ENCODE data around the gene IRX5.

Gene IRX5

DNA sequence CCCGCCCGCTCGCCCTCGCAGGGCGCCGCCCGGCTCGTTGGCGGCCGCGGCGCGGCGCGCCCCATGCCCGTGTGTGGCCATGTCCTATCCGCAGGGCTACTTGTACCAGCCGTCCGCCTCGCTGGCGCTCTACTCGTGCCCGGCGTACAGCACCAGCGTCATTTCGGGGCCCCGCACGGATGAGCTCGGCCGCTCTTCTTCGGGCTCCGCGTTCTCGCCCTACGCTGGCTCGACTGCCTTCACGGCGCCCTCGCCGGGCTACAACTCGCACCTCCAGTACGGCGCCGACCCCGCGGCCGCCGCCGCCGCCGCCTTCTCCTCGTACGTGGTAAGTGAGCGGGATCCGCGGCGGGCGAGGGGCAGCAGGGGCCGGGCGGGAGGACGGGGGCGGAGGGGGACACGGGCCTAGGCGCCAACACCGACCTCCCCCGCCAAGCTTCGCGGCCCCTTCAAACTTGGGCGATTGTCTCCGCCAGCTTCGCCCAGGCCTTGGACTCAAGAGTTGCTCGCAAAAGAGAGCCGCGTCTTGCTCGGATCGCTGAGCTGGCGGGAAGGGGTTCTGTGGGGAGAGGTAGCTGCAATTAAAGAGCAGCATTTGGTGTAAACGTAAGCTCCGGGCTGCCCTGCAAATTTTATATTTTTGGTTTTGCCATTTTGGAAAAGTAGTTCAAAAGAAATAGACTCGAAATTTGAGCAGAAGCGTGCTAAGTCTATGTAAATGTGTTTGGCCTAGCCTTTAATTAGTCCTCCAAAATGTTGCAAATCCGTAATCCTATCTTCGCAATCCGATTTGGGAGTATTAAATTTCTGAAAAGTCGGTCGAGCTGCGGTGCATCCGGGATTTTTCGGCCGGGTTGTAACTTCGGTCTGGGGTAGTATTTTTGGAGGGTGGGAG is 702 bp downstream of the IRX5 start:
- no peak for DNase-seq

- no peak for DNase-seq
Observed at GRCh38 chr16:54932021-54932660, 1.5 kb downstream of the IRX5 start.

- DNase-seq, result no peak
Observed at GRCh38 chr16:54932737-54933254, 2.1 kb downstream of the IRX5 start.

- no peak for DNase-seq
Observed at GRCh38 chr16:54933281-54934011, 2.8 kb downstream of the IRX5 start.

GRCh38 chr16:54934481-54935265 is 4.0 kb downstream of the IRX5 start:
- no peak for DNase-seq

- no peak for DNase-seq
Observed at GRCh38 chr16:54935266-54935968, 4.8 kb downstream of the IRX5 start.

DNA sequence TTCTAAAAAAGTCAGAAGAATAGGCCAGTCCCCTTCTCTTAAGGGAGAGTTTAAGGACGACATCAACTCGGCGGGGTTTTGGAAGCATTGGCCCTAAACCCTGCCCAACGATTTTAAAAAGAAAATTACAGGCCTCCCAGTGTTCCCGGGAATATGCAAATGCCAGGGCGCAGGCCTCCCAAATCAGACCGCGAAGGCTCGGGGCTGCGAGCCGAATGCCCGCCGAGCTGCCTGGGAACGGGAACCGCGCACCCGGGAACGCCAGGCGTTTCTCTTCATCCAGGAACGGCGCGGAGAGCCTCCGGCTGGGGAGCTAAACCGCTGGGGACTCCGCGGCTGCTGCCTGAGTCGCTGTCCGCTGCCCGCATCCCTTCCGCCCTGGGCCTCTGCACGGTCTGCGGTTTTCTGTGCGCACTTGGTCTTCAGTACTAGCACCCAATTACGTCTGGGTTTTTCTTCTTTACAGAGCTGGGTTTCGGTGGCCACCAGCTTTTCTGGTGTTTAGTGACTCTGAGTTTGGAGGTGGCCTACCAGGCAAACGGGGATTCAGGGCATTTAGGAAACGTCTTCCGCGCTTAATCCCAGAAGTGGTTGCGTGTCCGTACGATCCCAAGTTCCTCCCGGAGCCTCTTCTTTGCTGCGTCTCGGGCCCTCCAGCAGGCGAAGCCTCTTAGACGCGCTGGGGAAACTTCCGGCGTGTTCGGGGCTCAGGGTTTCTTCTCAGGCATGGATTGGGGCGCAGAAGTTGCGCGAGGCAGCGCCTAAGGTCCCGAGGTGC is 5.7 kb downstream of the IRX5 start:
- no peak for DNase-seq

- no peak for DNase-seq
Observed at GRCh38 chr16:54936979-54937670, 6.5 kb downstream of the IRX5 start.

DNA sequence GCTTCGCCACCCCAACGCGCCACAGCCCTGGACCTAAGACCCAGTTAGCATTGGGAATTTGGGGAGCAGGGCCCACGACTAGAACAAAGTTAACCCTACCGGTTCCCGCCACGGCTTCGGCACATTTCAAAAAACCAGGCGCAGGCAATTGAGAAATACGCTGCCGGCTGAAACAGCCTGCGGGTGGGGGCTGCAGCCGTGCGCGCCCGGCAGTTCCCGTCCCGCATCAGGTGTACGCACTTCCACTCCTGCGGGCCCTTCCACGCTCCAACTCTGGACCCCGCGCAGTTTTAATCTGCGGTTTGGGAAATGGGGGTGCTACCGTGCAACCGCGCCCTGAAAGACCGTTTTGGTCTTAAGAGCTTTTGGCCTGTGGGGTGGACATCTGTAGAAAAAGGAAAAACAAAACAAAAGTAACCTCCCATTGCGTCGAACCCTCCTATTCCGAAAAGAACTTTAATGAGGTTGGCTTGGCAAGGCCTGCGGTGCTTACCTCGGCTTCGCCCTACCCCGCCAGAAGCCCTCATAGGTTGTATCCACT is 7.1 kb downstream of the IRX5 start:
- DNase-seq, result no peak

DNA sequence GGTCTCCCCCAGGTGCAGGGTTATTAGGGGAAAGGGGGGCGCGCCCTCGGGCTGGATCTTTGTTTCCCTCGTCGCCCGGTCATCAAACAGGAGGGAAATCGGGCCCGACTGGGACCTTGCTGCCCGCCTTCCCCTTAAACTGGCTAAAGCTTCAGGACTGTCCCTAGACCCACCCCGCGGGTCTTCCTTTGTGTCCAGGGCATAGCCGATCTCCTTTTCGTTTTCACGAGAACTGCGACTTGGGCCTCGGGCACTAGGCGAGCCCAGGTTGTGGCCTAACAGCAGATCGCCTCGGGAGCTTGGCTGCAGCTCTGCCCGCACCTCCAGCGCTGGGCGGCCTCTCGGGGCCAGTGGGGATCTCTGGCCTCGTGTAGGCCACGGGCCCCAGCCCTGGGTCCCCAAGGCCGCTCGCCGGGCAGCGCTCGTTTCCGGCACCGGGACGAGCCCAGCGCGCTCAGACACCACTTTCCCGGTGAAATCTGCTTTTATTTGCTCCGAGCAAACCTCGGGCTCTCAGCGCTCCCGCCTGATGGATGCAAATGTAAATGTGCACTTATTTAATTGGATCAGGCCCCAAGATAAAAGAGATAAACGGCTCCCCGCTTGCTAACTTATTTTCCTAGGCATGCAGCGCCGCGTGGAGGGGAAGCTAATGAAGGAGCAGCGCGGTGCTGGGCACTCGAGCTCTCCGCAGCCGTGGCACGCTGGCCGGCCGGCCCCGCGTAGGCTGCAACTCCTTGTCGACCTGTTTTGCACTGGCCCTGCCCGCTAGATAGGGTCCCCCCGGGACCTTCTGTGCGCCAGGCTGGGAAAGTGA is 7.8 kb downstream of the IRX5 start:
- DNase-seq, result no peak

- no peak for DNase-seq
Observed at GRCh38 chr16:54939029-54939346, 8.3 kb downstream of the IRX5 start.

GRCh38 chr16:54939510-54940278 is 9.0 kb downstream of the IRX5 start:
- no peak for DNase-seq

DNA sequence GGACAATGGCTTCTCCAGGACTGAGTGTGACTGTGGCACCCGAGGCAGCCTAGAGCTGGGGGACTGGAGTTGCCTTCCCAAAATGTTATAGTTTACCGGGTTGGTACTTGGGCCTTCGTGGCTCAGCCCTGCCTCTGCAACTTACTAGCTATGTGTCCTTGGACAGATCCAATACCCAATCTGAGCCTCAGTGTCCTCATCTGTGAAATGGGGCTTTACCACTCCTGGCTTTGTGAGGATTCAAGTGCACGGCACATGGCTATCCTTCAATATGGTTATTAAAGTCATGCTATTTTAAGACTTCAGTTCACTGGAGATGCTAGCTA is 9.6 kb downstream of the IRX5 start:
- no peak for DNase-seq

GRCh38 chr16:54942353-54942943 is 11.8 kb downstream of the IRX5 start:
- no peak for DNase-seq

DNA sequence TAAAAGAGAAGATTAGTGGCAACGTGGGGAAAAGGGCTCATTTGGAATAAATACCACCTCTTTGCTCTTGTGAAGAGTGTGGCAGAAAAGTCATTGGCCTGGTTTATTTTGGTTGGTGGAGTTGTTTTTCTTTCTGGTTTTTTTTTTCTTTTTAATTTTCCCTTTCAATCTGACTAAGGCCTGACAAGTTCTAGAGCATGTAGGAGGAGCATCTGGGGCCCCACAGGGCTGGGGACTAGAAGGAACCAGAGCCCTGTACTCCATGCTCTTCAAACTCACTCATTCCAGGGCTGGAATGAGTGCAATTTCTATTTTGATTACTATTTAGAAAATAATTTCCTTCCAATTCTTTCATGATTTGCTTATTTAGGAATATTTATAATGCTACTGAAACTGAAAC is 13.3 kb downstream of the IRX5 start:
- no peak for DNase-seq

DNA sequence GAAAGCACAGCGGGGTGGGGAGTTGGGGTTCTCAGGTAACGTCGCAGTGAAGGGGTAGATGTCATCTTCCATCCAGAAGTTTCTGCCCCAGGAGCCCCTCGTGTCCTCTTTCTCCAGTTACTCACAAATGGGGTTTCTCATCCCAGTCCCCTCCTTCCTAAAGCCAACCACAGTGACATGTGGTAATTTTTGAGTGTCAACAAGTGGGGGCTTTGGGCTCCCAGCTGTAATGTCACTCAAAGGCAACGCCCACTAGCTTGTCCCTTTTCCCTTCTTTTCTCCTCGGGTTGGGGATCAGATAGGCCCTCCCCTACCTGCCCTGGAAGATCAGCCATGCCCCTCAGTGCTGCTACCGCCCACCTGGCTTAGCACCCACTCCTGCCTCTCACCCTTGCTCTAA is 14.4 kb downstream of the IRX5 start:
- no peak for DNase-seq

DNA sequence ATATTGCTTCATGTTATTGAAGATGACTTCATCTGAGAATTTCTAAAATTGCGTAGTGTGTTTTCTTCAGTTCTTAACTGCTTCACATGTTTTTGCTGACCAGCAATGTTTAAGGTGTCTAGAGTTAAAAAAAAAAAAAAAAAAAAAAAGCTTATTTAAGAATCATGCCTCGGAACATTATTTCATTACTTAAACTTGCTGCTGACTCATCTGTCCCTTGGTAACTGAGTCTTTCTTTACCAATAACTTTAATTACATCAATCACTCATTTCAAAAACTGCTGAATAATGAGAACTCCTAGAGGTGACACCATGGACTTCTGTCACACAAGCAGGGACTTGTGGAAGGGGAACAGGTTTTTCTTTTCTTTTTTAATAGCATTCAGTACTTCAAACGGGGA is 16.2 kb downstream of the IRX5 start:
- no peak for DNase-seq

DNA sequence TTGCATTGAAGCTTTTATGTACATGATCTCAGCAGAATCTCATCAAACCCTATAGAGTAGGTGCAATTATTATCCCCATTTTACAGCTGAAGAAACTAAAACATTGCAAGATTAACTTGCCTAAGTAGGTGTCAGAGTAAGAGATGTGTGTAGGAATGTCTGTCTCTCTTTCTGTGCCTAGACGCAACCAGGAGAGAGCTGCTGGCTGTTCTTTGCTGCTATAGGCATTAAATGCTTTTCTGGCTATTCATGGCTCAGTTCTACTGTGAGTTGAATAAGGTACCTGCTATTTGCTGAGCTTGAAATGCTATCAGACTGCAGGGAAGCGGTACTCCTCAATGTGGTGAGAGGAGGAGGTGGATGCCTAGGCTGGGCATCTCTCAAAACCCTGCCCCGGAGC is 17.0 kb downstream of the IRX5 start:
- no peak for DNase-seq

DNA sequence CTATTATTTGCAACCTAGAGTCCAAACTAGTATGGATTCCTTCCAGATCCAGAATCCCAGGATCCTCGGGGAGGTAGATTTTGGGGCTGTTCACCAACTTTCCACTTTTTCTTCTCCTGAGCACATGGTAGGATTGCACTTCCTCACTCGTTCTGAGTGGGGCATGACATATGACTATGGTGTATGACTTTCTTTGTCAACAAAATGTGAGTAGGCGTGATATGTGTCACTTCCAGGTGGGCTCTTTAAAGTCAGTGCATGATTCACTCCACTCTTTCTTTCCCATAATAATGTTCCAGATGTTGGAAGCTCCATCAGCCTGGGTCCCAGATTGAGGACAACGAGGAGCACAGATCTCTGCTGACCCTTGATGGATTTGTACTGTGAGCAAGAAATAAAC is 21.5 kb downstream of the IRX5 start:
- no peak for DNase-seq

All from AML-193 (cell line).